Measurements from ENCODE around the gene LTBP1.
A peak's percentile ranks its signal among the peaks of the same experiment; 100 is the strongest.

LTBP1 gene

DNA sequence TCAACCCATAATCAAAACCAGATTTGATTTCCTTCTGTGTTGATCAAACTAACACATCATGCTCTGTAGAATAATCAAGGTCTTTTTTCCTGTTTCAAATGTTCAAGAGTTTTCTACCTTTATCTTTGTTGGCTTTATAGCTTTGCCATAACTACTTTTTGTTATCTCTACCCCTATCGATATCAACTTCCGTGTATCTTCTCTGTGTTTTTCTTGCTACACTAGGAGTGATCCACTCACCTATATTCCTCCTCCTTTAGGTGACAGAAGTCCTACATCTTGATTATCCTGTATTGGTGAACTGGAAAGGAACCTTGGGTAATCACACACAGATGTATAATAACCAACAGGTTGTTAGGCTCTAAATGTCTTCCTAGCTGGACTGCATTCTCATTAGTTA lies 85.5 kb downstream of the LTBP1 start:
- in situ Hi-C loops (cut with MboI; ENCODE audit: low sequenced_read_pairs, unreplicated experiment), result loop anchor here (10.0 kb wide), 1 partner anchor 343 kb away; no protein-coding TSS in a partner anchor
- no peak for DNase-seq (ENCODE audit: low spot score)
- TF ChIP-seq, protein P1, sequence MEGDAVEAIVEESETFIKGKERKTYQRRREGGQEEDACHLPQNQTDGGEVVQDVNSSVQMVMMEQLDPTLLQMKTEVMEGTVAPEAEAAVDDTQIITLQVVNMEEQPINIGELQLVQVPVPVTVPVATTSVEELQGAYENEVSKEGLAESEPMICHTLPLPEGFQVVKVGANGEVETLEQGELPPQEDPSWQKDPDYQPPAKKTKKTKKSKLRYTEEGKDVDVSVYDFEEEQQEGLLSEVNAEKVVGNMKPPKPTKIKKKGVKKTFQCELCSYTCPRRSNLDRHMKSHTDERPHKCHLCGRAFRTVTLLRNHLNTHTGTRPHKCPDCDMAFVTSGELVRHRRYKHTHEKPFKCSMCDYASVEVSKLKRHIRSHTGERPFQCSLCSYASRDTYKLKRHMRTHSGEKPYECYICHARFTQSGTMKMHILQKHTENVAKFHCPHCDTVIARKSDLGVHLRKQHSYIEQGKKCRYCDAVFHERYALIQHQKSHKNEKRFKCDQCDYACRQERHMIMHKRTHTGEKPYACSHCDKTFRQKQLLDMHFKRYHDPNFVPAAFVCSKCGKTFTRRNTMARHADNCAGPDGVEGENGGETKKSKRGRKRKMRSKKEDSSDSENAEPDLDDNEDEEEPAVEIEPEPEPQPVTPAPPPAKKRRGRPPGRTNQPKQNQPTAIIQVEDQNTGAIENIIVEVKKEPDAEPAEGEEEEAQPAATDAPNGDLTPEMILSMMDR (IDR thresholded peaks at IDR 0.05; ENCODE audit: borderline replicate concordance, control extremely low read depth, extremely low read depth, insufficient read depth, missing control alignments), result no peak

DNA sequence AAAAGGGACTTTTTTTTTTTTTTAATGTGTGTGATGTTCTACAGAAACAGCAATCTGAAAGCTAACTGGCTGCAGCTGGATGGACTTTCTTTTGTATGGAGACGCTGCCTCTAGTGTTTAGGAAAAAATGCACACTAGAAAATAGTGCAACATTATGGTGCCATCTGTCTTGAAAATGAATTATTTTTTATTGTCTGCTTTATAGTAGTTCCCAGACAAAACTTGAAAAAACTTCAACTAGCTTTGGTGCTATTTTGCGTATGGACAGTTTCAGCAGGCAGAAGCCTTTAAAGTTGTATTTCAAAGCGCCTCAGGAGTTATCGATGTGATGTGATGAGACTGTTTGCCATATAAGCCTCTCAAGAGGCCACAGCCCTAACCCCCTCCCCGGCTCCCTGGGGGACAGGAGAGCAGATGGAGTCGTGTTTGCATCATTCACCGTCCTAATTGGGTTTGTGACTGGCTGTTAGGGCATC lies 86.9 kb downstream of the LTBP1 start:
- no peak for DNase-seq (ENCODE audit: low spot score)
- in situ Hi-C loops (cut with MboI; ENCODE audit: low sequenced_read_pairs, unreplicated experiment), result loop anchor here (10.0 kb wide), 1 partner anchor 341 kb away; no protein-coding TSS in a partner anchor
- TF ChIP-seq, protein P1 (IDR thresholded peaks at IDR 0.05; ENCODE audit: borderline replicate concordance, control extremely low read depth, extremely low read depth, insufficient read depth, missing control alignments), result peak; percentile 9

DNA sequence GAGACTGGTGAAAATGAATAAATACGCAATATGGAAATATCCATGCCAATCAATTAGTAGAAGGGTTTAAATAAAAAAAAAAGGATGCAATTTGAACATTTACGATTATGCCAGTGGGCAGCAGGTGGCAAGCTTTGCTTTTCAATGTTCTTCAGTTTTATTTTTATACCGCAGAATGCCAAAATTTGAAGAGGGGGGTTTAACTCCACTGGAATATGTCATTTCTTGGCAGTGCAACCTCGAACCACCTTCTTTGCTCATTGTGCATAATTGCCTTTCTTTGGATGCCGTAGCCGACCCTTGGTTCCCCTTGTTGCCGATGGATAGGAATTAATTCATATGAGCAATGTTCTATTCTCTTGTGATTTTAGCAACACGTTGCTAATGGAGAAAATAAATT lies 88.0 kb downstream of the LTBP1 start:
- in situ Hi-C loops (cut with MboI; ENCODE audit: low sequenced_read_pairs, unreplicated experiment), result loop anchor here (10.0 kb wide), 1 partner anchor 340 kb away; no protein-coding TSS in a partner anchor
- TF ChIP-seq, protein P1 (IDR thresholded peaks at IDR 0.05; ENCODE audit: borderline replicate concordance, control extremely low read depth, extremely low read depth, insufficient read depth, missing control alignments), result no peak
- DNase-seq (ENCODE audit: low spot score), result no peak

DNA sequence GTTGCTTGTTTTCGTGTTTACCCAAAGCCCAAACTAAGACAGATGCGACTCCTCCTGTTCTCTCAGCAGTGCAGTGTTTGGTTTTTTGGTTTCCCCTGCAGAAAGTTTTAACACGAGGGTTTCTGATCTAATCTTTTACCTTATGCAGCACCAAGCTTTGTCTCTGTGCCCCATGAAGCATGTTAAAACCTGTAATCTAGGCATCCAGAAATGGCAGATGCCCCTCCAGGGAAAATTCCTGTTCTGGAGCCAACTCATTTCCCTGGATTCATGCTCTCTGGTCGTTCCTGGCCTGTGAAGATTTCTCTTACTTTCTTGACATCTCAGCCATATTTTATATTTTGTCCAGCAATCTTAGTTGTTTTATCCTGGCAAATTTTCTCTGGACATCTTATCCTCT lies 91.5 kb downstream of the LTBP1 start:
- TF ChIP-seq, protein P1 (IDR thresholded peaks at IDR 0.05; ENCODE audit: borderline replicate concordance, control extremely low read depth, extremely low read depth, insufficient read depth, missing control alignments), result no peak
- in situ Hi-C loops (cut with MboI; ENCODE audit: low sequenced_read_pairs, unreplicated experiment), result loop anchor here (10.0 kb wide), 1 partner anchor 337 kb away; no protein-coding TSS in a partner anchor
- DNase-seq (ENCODE audit: low spot score), result no peak

DNA sequence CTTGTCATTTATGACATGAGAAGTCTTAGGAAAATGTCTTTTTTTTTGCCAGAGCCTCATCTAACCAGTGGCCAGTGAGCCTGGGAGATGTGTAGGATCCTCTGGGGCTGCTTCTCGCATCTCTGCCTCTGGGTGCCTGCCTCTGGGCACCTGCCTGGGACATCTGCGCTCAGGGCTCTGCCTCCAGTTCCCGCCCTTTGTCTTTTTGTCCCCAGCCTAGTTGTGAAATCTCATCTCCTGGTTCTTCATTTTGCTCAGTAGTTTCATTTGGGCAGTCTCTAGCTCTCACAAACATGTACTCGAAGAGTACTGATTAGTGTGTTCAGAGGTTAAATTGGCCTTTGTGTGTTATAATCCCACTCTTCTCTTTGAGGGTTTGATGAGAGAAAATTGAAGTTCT lies 92.0 kb downstream of the LTBP1 start:
- no peak for DNase-seq (ENCODE audit: low spot score)
- TF ChIP-seq, protein P1 (IDR thresholded peaks at IDR 0.05; ENCODE audit: borderline replicate concordance, control extremely low read depth, extremely low read depth, insufficient read depth, missing control alignments), result no peak
- in situ Hi-C loops (cut with MboI; ENCODE audit: low sequenced_read_pairs, unreplicated experiment), result loop anchor here (10.0 kb wide), 1 partner anchor 336 kb away; no protein-coding TSS in a partner anchor

DNA sequence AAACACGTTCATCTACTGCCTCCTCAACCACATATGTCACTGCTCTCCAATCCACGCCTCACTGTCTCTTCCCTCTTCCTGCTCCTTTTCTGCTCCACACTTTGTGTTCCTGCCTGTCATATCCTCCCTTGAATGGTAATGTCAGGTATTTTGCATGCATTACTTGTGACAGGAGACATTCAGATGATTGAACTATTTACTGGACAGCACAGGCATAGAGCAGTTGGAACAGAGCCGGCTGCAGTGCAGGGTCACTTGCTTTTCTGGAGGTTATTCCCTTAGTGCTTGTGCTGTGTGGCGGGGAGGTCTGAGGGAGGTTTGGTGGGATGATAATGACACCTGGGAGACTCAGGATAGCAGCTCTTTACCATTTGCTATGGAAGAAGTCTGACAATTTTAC lies 93.8 kb downstream of the LTBP1 start:
- DNase-seq (ENCODE audit: low spot score), result no peak
- in situ Hi-C loops (cut with MboI; ENCODE audit: low sequenced_read_pairs, unreplicated experiment), result no loop called here
- TF ChIP-seq, protein P1 (IDR thresholded peaks at IDR 0.05; ENCODE audit: borderline replicate concordance, control extremely low read depth, extremely low read depth, insufficient read depth, missing control alignments), result no peak

All from GM13976 (cell line).